Measurements from ENCODE around the gene UROC1. TPM values are rescaled to one million over a fixed set of nuclear protein-coding genes. Genes with fewer than 3 reads are reported as not detected.

UROC1 gene
- total and polyA plus RNA-seq, 2 of the 13 experiments (the other 11 are each of a cell fraction or from before 2014, with no cell fraction given): 0.71 to 1.3 TPM

DNA sequence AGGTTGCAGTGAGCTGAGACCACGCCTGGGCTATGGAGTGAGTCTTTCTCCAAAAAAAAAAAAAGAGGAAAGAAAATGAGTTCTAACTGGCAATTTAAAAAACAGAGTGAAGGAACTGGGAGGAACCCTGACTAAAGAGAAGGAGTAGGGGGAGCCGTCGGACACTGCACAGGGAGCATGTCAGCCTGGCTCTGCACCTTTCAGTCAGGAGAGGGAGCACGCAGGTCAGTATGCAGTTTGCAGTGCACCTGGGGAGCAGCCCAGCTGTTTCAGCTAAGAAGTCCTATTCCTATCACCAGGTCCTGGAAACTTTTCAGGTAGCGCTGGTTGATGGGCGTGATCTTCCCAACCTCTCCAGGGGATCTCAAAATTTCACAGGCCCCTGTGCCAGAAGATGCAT lies 27.0 kb downstream of the UROC1 start (continued):
- TF ChIP-seq TBX2 (CRISPR knock-in tag; IDR thresholded peaks at IDR 0.05; ENCODE audit: borderline replicate concordance) (no peak), ZNF367 (CRISPR knock-in tag; IDR thresholded peaks at IDR 0.05; ENCODE audit: borderline replicate concordance) (no peak), XRCC5 (optimal IDR thresholded peaks at IDR 0.05; ENCODE audit: low read length) (peak; percentile 35), YEATS4 (CRISPR knock-in tag; IDR thresholded peaks at IDR 0.05; ENCODE audit: borderline replicate concordance) (no peak), ZNF737 (CRISPR knock-in tag; IDR thresholded peaks at IDR 0.05; ENCODE audit: borderline replicate concordance) (no peak)
- TF ChIP-seq, protein P1, sequence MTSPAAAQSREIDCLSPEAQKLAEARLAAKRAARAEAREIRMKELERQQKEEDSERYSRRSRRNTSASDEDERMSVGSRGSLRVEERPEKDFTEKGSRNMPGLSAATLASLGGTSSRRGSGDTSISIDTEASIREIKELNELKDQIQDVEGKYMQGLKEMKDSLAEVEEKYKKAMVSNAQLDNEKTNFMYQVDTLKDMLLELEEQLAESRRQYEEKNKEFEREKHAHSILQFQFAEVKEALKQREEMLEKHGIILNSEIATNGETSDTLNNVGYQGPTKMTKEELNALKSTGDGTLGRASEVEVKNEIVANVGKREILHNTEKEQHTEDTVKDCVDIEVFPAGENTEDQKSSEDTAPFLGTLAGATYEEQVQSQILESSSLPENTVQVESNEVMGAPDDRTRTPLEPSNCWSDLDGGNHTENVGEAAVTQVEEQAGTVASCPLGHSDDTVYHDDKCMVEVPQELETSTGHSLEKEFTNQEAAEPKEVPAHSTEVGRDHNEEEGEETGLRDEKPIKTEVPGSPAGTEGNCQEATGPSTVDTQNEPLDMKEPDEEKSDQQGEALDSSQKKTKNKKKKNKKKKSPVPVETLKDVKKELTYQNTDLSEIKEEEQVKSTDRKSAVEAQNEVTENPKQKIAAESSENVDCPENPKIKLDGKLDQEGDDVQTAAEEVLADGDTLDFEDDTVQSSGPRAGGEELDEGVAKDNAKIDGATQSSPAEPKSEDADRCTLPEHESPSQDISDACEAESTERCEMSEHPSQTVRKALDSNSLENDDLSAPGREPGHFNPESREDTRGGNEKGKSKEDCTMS (CRISPR knock-in tag; conservative IDR thresholded peaks at IDR 0.05): no peak
- TF ChIP-seq, protein P2, sequence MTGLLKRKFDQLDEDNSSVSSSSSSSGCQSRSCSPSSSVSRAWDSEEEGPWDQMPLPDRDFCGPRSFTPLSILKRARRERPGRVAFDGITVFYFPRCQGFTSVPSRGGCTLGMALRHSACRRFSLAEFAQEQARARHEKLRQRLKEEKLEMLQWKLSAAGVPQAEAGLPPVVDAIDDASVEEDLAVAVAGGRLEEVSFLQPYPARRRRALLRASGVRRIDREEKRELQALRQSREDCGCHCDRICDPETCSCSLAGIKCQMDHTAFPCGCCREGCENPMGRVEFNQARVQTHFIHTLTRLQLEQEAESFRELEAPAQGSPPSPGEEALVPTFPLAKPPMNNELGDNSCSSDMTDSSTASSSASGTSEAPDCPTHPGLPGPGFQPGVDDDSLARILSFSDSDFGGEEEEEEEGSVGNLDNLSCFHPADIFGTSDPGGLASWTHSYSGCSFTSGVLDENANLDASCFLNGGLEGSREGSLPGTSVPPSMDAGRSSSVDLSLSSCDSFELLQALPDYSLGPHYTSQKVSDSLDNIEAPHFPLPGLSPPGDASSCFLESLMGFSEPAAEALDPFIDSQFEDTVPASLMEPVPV (CRISPR knock-in tag; IDR thresholded peaks at IDR 0.05): no peak
- TF ChIP-seq, protein P3, sequence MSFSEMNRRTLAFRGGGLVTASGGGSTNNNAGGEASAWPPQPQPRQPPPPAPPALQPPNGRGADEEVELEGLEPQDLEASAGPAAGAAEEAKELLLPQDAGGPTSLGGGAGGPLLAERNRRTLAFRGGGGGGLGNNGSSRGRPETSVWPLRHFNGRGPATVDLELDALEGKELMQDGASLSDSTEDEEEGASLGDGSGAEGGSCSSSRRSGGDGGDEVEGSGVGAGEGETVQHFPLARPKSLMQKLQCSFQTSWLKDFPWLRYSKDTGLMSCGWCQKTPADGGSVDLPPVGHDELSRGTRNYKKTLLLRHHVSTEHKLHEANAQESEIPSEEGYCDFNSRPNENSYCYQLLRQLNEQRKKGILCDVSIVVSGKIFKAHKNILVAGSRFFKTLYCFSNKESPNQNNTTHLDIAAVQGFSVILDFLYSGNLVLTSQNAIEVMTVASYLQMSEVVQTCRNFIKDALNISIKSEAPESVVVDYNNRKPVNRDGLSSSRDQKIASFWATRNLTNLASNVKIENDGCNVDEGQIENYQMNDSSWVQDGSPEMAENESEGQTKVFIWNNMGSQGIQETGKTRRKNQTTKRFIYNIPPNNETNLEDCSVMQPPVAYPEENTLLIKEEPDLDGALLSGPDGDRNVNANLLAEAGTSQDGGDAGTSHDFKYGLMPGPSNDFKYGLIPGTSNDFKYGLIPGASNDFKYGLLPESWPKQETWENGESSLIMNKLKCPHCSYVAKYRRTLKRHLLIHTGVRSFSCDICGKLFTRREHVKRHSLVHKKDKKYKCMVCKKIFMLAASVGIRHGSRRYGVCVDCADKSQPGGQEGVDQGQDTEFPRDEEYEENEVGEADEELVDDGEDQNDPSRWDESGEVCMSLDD (CRISPR knock-in tag; IDR thresholded peaks at IDR 0.05; ENCODE audit: borderline replicate concordance): no peak
